Measurements from ENCODE around the gene HSD11B2.
A peak's percentile ranks its signal among the peaks of the same experiment; 100 is the strongest.

HSD11B2 gene

GRCh38 chr16:67470359-67470758 is 39.4 kb downstream of the HSD11B2 start:
- no peak for DNase-seq (ENCODE audit: low read depth in 2 of 2, low spot score in 1 of 2)

GRCh38 chr16:67471758-67472384 is 41.0 kb downstream of the HSD11B2 start:
- no peak for DNase-seq (ENCODE audit: low read depth in 2 of 2, low spot score in 1 of 2)

- no peak for DNase-seq (ENCODE audit: low read depth in 2 of 2, low spot score in 1 of 2)
These were observed 43.9 kb downstream of the HSD11B2 start for GRCh38 chr16:67474551-67475455.

DNA sequence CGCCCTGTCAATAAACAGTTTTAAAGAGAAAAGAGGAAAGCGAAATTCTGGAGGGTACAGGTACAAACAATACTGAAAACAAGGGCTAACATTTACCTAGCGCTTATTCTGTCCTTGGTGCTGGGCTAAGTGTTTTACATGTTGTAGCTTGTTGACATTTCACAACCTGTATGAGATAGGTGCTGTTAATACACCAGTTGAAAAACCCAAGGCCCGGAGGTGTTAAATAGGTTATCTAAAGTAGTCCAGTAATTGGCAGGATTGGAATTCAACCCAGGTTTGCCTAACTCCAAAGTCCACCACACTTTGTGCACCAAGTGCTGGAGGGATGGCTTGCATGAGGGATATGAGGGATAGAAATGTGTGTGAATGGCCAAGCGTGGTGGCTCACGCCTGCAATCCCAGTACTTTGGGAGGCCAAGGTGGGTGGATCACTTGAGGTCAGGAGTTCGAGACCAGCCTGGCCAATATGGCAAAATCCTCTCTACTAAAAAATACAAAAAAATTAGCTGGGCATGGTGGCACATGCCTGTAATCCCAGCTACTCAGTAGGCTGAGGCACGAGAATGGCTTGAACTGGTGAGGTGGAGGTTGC is 47.1 kb downstream of the HSD11B2 start:
- DNase-seq (ENCODE audit: low read depth in 2 of 2, low spot score in 1 of 2) = no peak

DNA sequence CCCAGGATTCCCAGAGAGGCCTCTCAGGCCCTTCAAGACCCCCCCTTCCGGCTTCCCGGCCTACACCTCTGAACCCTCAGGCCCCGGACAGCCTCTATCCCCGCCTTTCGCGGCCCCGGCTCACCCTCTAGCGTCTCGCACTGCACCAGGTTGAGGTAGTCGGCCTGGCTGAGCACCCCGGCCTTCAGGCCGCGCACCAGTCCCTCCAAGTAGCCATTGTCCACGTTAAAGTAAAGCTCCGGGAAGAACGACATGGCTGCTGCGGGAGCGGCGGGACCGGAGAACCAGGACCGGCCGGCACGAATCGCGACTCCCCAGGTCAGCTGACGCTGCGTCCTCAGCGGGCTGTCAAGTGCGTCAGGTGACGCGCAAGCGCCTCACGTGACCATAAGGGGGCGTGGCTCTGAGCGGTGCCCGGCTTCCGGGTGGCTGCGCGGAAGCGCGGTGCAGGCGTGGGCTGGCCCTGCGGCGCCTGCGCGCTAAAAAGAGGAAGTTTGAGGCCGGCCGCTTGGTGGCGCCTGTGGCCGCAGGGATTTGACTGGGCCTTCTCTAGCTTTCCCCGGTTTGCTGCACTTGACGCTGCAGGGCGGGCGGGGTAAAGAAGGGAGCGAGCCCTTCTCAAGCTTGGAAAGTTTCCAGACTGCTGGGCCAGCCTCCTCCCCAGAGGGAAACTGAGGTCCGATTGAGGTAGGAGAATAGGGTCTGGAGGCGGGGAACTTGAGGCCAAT is 50.1 kb downstream of the HSD11B2 start, which contains the start of gene ATP6V0D1:
TSS of gene ATP6V0D1 (minus strand) at position 325 of the 728 bp plus-strand sequence. CDS start at position 254, 71 bp downstream.
- DNase-seq (ENCODE audit: low read depth in 2 of 2, low spot score in 1 of 2) = peak; percentile 96 to 97

DNA sequence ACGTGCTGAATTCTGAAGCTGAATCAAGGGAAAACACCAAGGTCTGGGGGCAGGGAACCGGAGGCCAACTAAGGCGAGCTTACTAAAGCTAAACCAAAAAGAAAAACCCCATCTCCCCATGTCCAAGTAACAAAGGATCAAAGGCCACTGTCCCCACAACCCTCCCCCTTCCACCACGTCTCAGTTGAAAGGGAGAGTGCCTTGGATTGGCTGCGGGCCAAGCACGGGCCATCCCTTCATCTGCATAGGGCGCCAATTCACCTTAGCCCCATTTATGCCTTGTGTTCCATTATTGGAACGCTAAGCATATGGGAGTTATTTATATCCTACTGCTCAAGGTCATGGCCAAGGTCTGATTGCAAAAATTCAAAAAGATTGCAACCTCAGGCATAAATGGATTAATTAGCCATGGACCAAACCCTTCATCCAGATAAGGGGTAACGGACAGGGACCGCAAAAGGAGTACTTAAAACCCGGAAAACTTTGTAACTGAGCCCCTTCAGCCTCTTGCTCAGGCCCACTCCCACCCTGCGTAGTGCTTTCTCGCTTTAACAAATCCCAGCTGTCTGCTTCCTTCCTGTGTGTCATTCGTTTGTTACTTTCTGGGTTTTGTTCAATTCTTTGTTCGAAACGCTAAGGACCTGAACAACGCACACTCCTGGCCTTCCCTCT is 50.8 kb downstream of the HSD11B2 start:
- DNase-seq (ENCODE audit: low read depth in 2 of 2, low spot score in 1 of 2) = peak in 1 of 2 donors; percentile 16

- no peak for DNase-seq (ENCODE audit: low read depth in 2 of 2, low spot score in 1 of 2)
These were observed 51.5 kb downstream of the HSD11B2 start for GRCh38 chr16:67482233-67482924.

DNA sequence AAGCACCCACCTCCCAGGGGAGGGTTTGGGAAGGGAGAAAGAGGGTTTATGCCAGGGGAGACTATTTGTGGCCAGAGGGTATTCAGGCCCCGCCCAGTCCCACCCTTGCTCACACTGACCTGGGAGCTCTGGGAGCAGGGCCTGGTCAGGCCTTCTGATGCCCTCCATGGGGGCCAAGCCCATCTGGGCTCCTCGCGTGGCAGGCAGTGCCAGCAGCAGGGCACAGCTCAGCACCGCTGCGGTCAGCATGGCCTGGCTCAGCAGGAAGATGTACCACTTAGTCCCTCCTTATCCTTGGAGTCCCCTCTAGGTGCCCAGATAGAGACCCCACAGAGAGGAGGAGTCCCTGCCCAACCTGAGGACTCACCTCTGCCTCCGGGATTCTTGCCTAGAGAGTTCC is 52.2 kb downstream of the HSD11B2 start, which contains the start of gene AGRP:
TSS of gene AGRP (minus strand) at position 398 of the 400 bp plus-strand sequence. CDS start at position 249, 149 bp downstream.
- DNase-seq (ENCODE audit: low read depth in 2 of 2, low spot score in 1 of 2) = no peak

DNA sequence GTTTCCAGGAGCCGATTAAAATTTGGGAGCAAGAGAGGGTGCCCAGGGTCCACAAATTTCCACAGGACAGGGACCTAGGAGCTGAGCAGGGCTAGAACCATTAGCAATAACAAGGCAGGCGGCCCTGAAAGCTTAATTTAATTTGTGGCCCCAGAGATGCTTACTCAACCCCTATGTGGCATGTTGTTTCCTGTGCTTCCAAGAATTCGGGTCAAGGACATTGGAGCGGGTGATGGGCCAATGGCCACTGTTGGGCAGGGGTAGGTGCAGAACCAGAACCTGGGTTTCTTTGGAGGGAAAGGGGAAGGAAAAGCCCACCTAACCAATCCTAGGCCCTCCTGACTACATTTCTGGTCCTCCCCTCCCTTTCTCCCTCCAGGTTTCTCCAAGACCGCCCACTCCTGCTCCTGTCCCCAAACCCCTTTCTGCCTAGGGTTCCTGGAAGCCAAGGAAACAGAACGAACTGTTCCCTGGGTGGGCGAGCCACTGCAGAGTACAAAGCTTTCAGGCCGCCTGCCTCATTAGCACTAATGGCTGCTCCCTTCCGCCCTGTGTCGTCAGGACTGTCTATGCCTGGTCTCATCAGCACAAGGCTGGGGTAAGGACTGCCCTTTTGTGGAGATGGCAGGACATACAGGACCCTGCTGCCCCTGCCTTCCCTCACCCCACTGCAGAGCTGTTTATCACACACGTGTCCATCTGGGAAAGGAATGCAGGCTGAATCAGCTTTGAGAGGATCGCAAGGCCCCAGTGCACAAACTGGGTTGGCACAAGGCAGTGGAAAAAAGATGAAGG is 53.0 kb downstream of the HSD11B2 start:
- no peak for DNase-seq (ENCODE audit: low read depth in 2 of 2, low spot score in 1 of 2)

GRCh38 chr16:67486805-67487204 is 55.9 kb downstream of the HSD11B2 start:
- no peak for DNase-seq (ENCODE audit: low read depth in 2 of 2, low spot score in 1 of 2)
